NCI-H2029 (cell line): Measurements from ENCODE around the gene GNG7.
"Not testable (repeated sequence)": the region's sequence is repeated elsewhere in the genome, so short reads cannot be mapped to it uniquely, and the experiment has no call there.

Source experiments
- DNase-seq: peaks from one replicate; lab custom pipeline; 2025; lab: John Stamatoyannopoulos, UW

GNG7 gene

GRCh38 chr19:2713170-2713569 is 10.7 kb upstream of the GNG7 start:
- not testable (repeated sequence) for DNase-seq

DNA sequence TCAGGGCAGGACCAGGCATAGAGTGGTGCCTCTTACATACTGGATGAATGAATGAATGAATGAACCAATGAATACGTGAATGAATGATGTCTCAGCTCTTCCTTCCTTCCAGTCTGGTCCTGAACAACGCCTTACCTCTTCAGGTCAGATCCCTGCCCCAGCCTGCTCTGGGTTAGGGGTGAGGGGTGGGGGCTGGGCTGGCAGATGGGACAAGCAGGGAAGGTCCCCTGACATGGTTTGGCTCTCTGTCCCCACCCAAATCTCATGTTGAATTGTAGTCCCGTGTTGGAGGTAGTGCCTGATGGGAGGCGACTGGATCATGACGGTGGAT is 9.3 kb upstream of the GNG7 start:
- no peak for DNase-seq

DNA sequence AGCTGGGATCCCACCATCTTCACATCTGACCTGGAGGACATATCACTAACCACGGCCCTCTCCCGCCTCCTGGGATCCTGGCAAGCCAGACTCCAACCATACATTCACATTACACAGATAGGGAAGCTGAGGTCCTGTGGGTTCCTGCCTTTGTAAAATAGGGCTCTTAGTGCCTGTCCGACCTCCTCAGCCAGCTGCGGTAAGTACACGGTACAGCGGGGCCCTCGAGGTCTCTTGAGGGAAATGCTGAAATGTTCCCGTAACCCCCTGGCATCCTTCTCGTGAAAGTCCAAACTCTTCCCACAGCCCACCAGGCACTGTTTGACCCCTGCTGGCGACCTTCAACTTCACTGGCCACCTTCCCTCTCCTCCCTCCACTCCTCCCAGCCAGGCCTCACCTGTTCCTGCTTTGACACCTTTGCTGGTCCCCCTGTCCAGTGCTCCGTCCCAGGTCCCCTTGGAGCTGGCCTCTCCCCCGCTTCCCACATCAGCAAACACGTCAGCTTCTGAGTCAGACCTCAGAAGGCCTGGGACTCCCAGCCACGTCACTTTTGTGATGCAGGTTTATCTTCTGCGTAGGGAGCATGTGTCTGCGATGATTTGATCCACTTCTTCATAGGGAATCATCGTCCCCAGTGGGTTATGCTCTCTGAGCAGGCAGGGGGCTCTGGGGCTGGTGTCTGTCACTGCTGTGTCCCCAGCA is 8.8 kb upstream of the GNG7 start:
- DNase-seq = no peak

- DNase-seq = no peak
Observed at GRCh38 chr19:2706251-2706650, 3.8 kb upstream of the GNG7 start.

- no peak for DNase-seq
Observed at GRCh38 chr19:2703691-2704216, 1.3 kb upstream of the GNG7 start.

- DNase-seq = no peak
Observed at GRCh38 chr19:2703077-2703437, 563 bp upstream of the GNG7 start.

DNA sequence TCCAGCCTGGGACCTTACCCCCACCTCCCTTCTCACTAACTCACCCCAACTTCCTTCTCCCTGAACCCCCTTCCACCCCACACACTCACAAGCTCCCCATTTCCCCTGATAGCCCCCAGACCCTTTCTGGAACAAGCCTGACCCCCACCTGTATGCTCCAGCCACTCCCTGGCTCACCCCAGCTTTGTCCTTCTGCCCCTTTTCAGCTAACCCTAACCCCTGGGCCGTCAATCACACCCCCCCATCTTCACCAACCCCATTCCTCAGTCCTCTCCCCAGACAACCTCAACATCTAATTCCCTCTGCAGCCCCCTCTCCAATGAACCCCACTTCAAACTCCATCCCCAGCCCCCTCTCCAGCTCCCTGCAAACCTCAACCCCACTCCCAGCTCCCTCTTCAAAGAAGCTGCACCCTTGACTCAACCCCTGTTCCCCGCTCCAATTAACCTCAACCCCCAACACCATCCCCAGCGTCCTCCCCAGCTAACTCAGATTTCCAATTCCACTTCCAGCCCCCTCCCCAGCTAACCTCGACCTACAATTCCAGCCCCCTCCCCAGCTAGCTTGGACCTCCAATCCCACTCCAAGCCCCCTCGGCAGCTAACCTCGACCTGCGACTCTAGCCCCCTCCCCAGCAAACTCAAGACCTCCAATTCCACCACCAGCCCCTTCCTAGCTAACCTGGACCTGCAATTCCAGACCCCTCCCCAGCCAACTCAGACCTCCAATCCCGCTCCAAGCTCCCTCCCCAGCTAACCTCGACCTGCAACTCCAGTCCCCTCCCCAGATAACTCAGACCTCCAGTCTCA is 929 bp downstream of the GNG7 start:
- no peak for DNase-seq

- DNase-seq = no peak
Observed at GRCh38 chr19:2700660-2701360, 1.7 kb downstream of the GNG7 start.

DNA sequence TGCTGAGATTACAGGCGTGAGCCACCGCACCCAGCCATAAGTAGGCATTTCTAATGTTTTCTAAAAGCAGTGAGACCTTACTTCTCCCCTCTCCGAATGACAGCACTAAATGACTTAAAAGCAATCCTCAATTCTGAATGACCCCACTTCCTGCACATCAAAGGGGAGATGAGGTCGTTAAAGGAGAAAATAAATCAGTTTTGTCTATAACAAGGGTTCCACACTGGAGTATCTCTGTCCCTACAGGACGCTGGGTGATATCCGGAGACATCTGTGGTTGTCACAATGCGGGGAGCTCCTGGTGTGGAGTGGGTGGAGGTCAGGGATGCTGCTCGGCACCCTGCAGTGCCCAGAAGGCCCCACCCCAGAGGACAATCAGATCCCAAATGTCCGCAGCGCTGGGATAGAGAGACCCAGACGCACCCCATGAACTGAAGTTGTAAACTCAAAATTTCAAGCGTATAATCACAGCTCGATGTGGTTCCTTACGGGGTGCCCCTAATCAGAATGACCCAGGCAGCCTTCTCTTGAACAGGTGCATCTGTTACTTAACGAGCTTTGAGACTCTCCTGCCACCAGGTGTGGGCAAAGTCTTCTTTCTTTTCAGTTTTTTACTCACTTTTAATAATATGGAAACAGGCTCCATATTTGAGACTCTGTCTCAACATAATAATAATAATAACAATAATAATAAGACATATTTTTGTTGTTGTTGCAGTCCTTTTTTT is 2.9 kb downstream of the GNG7 start:
- no peak for DNase-seq

- DNase-seq = no peak
Observed at GRCh38 chr19:2694196-2694595, 8.3 kb downstream of the GNG7 start.

DNA sequence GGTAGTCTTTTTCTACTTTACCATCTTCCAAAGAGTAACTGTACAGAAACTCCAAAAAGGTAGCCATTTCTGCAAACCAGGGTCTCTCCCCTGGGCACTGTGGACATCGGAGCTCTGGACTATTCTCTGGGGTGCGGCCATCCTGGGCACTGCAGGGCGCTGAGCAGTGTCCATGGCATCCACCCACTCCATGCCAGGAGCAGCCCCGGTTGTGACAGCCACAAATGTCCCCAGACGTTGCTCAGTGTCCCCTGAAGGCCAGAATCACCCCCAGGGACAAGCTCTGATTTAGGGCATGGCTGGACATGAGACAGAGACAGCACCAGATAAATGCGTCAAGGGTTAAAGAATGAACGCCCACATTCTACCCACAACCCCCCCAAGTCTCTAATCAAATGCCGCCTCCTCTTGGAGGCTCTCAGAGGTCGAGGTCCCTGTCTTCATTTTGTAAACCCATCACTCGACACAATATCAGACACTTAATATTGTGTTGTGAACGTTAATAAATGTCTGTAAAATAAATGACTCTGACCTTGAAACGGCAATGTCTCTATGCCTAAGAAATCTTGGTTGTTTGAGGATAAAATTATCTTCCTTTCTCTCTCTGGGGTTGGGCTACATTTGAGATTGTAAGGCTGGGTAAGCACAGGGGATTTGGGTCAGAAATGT is 8.9 kb downstream of the GNG7 start:
- DNase-seq = no peak

DNA sequence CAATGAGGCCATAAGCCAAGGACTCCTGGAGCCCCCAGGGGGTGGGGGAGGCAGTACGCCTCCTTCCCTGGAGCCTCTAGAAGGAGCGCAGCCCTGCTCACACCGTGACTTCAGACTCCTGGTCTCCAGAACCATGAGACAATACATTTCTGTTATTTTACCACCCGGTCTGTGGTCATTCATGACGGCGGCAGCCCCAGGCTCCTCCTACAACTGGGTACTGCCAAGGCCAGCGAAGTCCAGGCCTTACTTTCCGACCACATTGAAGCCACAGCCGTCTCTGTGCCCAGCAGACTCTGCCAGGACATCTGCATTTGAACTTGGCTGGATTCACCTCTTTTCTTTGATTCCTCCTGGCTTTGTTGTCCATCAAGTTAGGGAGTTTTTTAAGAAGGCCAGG is 10.5 kb downstream of the GNG7 start:
- DNase-seq = no peak

DNA sequence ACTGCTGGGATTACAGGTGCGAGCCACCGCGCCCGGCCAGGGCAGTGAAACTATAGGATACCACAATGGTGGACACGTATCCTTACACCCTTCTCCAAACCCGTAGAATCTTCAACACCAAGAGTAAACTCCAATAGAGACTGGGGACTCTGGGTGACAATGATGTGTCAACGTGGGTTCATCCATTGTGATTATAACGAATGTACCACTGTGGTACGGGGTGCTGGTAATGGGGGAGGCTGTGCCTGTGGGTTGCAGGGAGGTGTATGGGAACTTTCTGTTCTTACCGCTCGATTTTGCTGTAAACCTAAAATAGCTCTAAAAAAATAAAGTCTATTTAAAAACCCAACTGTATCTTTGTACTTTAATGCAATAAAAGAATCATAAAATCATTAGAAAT is 11.6 kb downstream of the GNG7 start:
- no peak for DNase-seq

GRCh38 chr19:2686360-2686759 is 16.1 kb downstream of the GNG7 start:
- no peak for DNase-seq

DNA sequence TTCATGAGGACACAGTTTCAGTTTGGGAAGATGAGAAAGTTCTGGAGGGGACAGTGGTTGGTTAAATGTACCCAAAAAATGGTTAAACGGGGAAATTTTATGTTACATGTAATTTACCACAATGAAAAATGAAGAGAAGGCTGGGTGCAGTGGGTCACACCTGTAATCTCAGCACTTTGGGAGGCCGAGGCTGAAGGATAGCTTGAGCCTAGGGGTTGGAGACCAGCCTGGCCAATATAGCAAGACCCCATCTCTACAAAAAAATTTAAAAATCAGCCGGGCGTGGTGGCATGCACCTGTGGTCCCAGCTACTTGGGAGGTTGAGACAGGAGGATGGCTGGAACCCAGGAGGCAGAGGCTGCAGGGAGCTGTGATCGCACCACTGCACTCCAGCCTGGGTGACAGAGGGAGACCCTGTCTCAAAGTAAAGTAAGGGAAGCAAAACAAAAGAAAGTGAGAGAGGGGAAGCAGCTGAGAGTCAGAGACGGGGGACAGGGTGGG is 17.2 kb downstream of the GNG7 start:
- no peak for DNase-seq

DNA sequence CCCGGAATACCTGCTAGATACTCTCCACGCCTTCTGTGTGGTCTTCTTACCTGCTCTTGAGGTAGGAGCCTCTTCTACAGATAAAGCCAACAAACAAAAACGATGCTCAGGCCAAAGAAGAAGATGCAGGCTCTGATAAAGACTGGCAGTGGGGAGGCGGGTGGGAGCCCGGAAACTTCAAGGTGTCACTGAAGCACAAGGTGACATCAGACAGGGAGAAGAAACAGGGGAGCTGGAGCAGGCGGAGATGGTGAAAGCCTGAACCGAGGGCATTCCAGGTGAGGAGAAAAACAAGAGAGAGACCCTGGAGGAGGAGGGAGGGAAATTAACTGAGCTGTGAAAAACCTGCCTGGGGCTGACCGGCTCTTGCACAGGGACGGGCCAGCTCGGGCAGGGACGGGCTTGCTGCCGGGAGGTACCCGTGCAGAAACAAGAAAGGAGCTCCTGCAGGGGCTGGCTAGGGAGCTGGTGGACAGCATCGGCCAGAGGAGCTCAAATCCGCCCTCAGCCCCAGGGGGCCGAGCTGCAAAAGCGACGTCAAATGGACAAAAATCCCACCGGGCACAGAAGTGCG is 19.0 kb downstream of the GNG7 start:
- no peak for DNase-seq

DNA sequence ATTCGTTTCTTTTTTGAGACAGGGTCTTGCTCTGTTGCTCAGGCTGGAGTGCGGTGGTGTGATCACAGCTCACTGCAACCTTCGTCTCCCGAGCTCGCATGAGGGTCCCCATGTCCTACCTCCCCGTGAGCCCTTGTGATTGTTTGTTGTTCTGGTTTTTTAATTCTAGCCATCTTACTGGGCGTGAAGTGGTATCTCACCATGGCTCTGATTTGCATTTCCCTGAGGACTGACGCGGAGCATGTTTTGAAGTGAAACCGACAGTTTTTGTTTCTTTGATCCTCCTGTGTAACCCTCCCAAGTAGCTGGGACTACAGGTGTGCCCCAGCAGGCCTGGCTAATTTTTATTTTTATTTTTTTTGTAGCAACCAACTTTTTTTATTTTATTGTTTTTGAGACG is 21.7 kb downstream of the GNG7 start:
- no peak for DNase-seq

GRCh38 chr19:2679439-2679838 is 23.1 kb downstream of the GNG7 start:
- no peak for DNase-seq

DNA sequence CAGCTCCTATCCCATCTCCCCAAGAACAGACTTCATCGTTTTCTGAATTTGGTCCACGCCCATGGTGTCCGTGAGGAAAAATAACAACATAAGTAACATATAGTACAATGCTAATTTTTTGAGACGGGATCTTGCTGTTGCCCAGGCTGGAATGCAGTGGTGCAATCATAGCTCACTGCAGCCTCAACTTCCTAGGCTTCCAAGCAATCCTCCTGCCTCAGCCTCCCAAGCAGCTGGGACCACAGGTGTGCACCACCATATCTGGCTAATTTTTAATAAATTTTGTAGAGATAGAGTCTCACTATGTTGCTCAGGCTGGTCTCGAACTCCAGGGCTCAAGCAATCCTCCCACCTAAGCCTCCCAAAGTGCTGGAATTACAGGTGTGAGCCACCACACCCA is 23.5 kb downstream of the GNG7 start:
- DNase-seq = not testable (repeated sequence)

GRCh38 chr19:2678044-2678671 is 24.3 kb downstream of the GNG7 start:
- no peak for DNase-seq

- no peak for DNase-seq
Observed at GRCh38 chr19:2676823-2677222, 25.7 kb downstream of the GNG7 start.
